ENCODE measurements around the gene LPP. TPM values are rescaled to one million over a fixed set of nuclear protein-coding genes. Genes with fewer than 3 reads are reported as not detected.

The LPP gene
- total RNA-seq, 1 experiment from 2014 or later = 120 TPM

DNA sequence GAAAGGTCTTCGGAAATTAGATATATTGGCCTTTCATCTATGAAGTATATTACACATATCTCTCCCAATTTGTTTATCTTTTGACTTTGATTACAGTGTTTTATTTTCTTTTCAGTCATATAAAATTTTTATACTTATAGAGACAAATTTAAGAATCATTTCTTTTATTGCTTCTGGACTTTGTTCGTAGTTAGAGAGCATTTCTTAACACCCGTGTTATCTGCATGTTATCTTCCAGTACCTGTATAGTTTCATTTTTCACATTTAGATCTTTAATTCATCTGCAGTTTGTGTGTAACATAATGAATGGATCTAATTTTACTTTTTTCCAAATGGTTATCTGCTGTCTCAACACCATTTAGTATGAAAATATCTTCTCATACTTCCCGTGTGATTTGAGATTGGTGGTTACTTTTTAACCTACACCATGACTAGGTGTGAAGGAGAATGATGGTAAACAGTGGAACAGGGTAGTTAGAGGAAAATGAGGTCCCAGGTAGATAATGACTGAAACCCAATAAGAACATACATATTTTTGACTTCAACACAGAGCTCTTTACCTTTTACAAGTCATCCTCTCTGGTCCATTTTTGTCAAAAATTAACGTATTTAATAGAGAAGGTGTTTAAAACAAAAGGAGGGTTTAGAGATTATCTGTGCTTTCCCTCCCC, 99.3 kb downstream of the LPP start:
- intact Hi-C loops (cut with micrococcal nuclease; ENCODE audit: unreplicated experiment) = no loop called here
- CTCF ChIA-PET = no interaction called here

DNA sequence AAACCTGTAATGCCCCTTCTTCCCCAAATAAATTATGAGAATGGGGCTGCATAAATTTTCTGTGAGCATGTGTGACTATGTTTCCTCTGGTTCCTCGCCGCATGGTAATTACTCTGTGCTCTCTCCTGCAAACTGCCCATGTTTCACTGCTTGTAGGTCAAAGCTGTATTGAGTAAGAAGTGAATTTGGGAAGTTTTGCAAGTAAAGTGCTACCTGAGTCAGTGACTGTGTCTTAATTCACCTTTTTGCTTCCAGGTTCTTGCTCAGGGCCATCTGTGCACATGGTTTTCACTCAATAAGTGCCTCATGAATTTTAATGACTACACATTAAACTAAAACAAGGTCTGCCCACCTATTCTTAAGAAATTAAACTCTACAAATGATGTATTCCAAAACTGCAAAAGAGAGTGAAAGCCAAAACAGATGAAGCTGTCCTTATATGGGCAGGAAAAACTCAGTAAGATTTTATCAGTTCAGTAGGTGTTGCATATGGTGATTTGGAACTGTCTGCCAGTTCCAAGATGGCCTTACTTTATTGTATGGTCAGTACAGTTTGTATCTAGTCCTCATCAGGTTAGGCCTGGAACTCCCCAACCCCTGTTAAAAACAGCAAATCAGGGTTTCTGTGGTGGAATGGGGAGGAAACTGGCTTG, 100.0 kb downstream of the LPP start:
- peaks cover 23% of the 10 kb centered on the region for H3K4me1 ChIP-seq
- TF ChIP-seq, protein P1, sequence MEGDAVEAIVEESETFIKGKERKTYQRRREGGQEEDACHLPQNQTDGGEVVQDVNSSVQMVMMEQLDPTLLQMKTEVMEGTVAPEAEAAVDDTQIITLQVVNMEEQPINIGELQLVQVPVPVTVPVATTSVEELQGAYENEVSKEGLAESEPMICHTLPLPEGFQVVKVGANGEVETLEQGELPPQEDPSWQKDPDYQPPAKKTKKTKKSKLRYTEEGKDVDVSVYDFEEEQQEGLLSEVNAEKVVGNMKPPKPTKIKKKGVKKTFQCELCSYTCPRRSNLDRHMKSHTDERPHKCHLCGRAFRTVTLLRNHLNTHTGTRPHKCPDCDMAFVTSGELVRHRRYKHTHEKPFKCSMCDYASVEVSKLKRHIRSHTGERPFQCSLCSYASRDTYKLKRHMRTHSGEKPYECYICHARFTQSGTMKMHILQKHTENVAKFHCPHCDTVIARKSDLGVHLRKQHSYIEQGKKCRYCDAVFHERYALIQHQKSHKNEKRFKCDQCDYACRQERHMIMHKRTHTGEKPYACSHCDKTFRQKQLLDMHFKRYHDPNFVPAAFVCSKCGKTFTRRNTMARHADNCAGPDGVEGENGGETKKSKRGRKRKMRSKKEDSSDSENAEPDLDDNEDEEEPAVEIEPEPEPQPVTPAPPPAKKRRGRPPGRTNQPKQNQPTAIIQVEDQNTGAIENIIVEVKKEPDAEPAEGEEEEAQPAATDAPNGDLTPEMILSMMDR (IDR thresholded peaks at IDR 0.05; ENCODE audit: insufficient read depth in 1 of 2, low read depth in 1 of 2, low read length in 1 of 2, severe bottlenecking in 1 of 2, unreplicated experiment in 1 of 2) = no peak
- no peaks in the 10 kb centered on the region; the same call in none of the 2 replicates for H3K36me3 ChIP-seq (ENCODE audit: control insufficient read depth, insufficient read depth, low read length)
- no peak overlapping the region for H3K4me3 Mint-ChIP-seq (ENCODE audit: unreplicated experiment)
- POLR2A ChIA-PET = no interaction called here
- peaks cover 15% of the 10 kb centered on the region for H3K4me1 Mint-ChIP-seq (ENCODE audit: low read depth, unreplicated experiment)
- no peak overlapping the region for H3K27ac Mint-ChIP-seq (ENCODE audit: unreplicated experiment)
- CTCF ChIA-PET = no interaction called here
- H3K36me3 Mint-ChIP-seq (ENCODE audit: insufficient read depth, unreplicated experiment) = peaks cover 14% of the 10 kb centered on the region
- H3K9me3 Mint-ChIP-seq (ENCODE audit: unreplicated experiment) = peaks cover 21% of the 10 kb centered on the region
- H3K9me3 ChIP-seq = no peaks in the 10 kb centered on the region
- H3K4me3 ChIP-seq (ENCODE audit: low read depth, low read length) = no peak overlapping the region
- intact Hi-C loops (cut with micrococcal nuclease; ENCODE audit: unreplicated experiment) = no loop called here
- no peaks in the 10 kb centered on the region for H3K27me3 Mint-ChIP-seq (ENCODE audit: insufficient read depth, unreplicated experiment)
- no peaks in the 10 kb centered on the region for H3K27me3 ChIP-seq (replicated peaks; ENCODE audit: control insufficient read depth, insufficient read depth, low read length)
- DNase-seq = no peak
- no TSS peak for BruUV-seq (replicated peaks)

More for the DNA sequence above, 99.3 kb downstream of the LPP start:
- peaks cover 21% of the 10 kb centered on the region for H3K9me3 Mint-ChIP-seq (ENCODE audit: unreplicated experiment)
- no peak for DNase-seq
- H3K36me3 Mint-ChIP-seq (ENCODE audit: insufficient read depth, unreplicated experiment) = peaks cover 14% of the 10 kb centered on the region
- POLR2A ChIA-PET = no interaction called here
- H3K27me3 Mint-ChIP-seq (ENCODE audit: insufficient read depth, unreplicated experiment) = no peaks in the 10 kb centered on the region
- no peak overlapping the region for H3K27ac Mint-ChIP-seq (ENCODE audit: unreplicated experiment)
- no peak overlapping the region for H3K4me3 Mint-ChIP-seq (ENCODE audit: unreplicated experiment)
- H3K36me3 ChIP-seq (ENCODE audit: control insufficient read depth, insufficient read depth, low read length) = no peaks in the 10 kb centered on the region; the same call in none of the 2 replicates
- no peak overlapping the region for H3K4me3 ChIP-seq (ENCODE audit: low read depth, low read length)
- no TSS peak for BruUV-seq (replicated peaks)
- TF ChIP-seq, protein P1 (IDR thresholded peaks at IDR 0.05; ENCODE audit: insufficient read depth in 1 of 2, low read depth in 1 of 2, low read length in 1 of 2, severe bottlenecking in 1 of 2, unreplicated experiment in 1 of 2) = no peak
- H3K4me1 Mint-ChIP-seq (ENCODE audit: low read depth, unreplicated experiment) = peaks cover 15% of the 10 kb centered on the region
- H3K9me3 ChIP-seq = no peaks in the 10 kb centered on the region
- H3K4me1 ChIP-seq = peaks cover 23% of the 10 kb centered on the region
- no peaks in the 10 kb centered on the region for H3K27me3 ChIP-seq (replicated peaks; ENCODE audit: control insufficient read depth, insufficient read depth, low read length)

DNA sequence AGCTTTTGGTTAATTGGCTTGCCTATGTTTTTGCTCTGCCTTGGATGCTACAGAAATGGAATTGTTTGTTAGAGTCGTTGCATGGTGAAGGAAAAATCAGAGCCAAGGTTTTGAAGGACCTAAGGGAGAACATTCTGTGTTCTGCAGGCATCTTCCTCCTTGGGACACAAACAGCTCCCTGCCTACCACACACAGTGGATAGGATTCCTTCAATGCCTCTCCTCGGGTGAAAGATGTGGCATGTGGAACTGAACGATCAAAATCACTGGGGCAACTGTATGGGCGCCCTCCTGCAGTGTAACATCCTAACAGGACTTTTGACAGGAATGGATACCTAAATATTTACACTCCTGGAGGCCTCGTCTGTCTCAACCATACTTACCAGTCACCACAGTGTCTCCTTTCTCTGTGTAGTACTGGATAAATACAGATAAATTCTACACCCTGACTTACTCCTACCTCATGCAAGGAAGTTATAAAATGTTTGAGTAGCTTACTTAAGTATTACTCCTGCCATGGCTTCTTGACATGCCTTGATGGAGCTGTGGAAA, 100.6 kb downstream of the LPP start:
- H3K9me3 ChIP-seq = no peaks in the 10 kb centered on the region
- Mint-ChIP-seq H3K36me3 (ENCODE audit: insufficient read depth, unreplicated experiment) (peaks cover 20% of the 10 kb centered on the region), H3K4me3 (ENCODE audit: unreplicated experiment) (no peak overlapping the region), H3K9me3 (ENCODE audit: unreplicated experiment) (peaks cover 21% of the 10 kb centered on the region), H3K4me1 (ENCODE audit: low read depth, unreplicated experiment) (peaks cover 15% of the 10 kb centered on the region), H3K27ac (ENCODE audit: unreplicated experiment) (no peak overlapping the region), H3K27me3 (ENCODE audit: insufficient read depth, unreplicated experiment) (no peaks in the 10 kb centered on the region)
- ChIA-PET CTCF (no interaction called here), POLR2A (no interaction called here)
- no peaks in the 10 kb centered on the region for H3K27me3 ChIP-seq (replicated peaks; ENCODE audit: control insufficient read depth, insufficient read depth, low read length)
- H3K4me1 ChIP-seq = peaks cover 23% of the 10 kb centered on the region
- BruUV-seq (replicated peaks) = no TSS peak
- no peak overlapping the region for H3K4me3 ChIP-seq (ENCODE audit: low read depth, low read length)
- no peaks in the 10 kb centered on the region; the same call in none of the 2 replicates for H3K36me3 ChIP-seq (ENCODE audit: control insufficient read depth, insufficient read depth, low read length)
- TF ChIP-seq, protein P1 (IDR thresholded peaks at IDR 0.05; ENCODE audit: insufficient read depth in 1 of 2, low read depth in 1 of 2, low read length in 1 of 2, severe bottlenecking in 1 of 2, unreplicated experiment in 1 of 2) = no peak
- intact Hi-C loops (cut with micrococcal nuclease; ENCODE audit: unreplicated experiment) = no loop called here
- DNase-seq = no peak

Measured in Caco-2 (cell line).